Endothelial cell of umbilical vein (primary cell): Measurements from ENCODE around the gene ODAD4. TPM values are rescaled to one million over a fixed set of nuclear protein-coding genes. Genes with fewer than 3 reads are reported as not detected.

Experiments used
- BruUV-seq: library from RNA; stranded (reverse); fragments of 400-500 nt; replicated peaks from 2 replicates; lab custom pipeline; 2021; lab: Mats Ljungman, UMichigan
- CTCF ChIA-PET: fragments of 300-600, 350-600 bp; sonication (Branson Sonifier 250); formaldehyde crosslinking; loops from one replicate; lab custom pipeline; 2021; ENCODE audit warnings: antibody characterized with exemption, inconsistent platforms; lab: Charles Lee
- POLR2A ChIA-PET: fragments of 300-600, 350-600 bp; sonication (Branson Sonifier 250); formaldehyde crosslinking; loops from one replicate; lab custom pipeline; 2021; ENCODE audit warnings: antibody characterized with exemption, inconsistent platforms; lab: Charles Lee
- DNase-seq: peaks from one replicate; pipeline ENCODE4 v3.0.0-alpha.2; 2011; ENCODE audit warnings: low read depth, low spot score
- FAIRE-seq: peaks from 2 replicates; lab custom pipeline; 2011; peaks lifted over from hg19 to GRCh38; lab: Jason Lieb, UNC
- H2AFZ ChIP-seq: 2 replicates; pipeline ENCODE4 v1.6.0; 2012; ENCODE audit warnings: low read depth, low read length, control low read depth, inconsistent platforms
- H3K27ac ChIP-seq: 2 replicates; pipeline ENCODE4 v1.5.1; 2011; ENCODE audit warnings: low read depth, mild to moderate bottlenecking, control low read depth, low read length, moderate library complexity; ENCODE audit not compliant: insufficient read depth
- H3K27me3 ChIP-seq, 2 experiments: 2 replicates each; pipeline versions ENCODE4 v1.6.0 to v1.6.1; 2011; ENCODE audit warnings: low read length in 2 of 2, mixed read lengths in 1 of 2; ENCODE audit not compliant: control insufficient read depth in 2 of 2, insufficient read depth in 2 of 2
- H3K36me3 ChIP-seq, 2 experiments: 2 replicates in 1 of 2; 3 replicates in 1 of 2; pipeline ENCODE4 v1.5.1; 2011; ENCODE audit warnings: low read length in 2 of 2, mild to moderate bottlenecking in 1 of 2, moderate library complexity in 1 of 2; ENCODE audit not compliant: control insufficient read depth in 2 of 2, insufficient read depth in 2 of 2; ENCODE audit errors: extremely low read depth in 1 of 2
- H3K4me1 ChIP-seq: 3 replicates; pipeline ENCODE4 v1.5.1; 2011; ENCODE audit warnings: mild to moderate bottlenecking, low read length; ENCODE audit not compliant: control insufficient read depth, insufficient read depth; ENCODE audit errors: extremely low read depth
- H3K4me2 ChIP-seq: 2 replicates; pipeline ENCODE4 v1.6.1; 2011; ENCODE audit warnings: low read length, control low read depth, mixed read lengths; ENCODE audit not compliant: insufficient read depth
- H3K4me3 ChIP-seq, 3 experiments: fragments of 200-600 bp in 1 of 3; sonication (generic), shearing (Covaris generic) in 1 of 3; replicated peaks in 1 of 3; 2 replicates each; pipeline ENCODE4 v1.5.1; 2011 to 2016; ENCODE audit warnings: control low read depth in 3 of 3, low read length in 3 of 3, mild to moderate bottlenecking in 2 of 3, inconsistent platforms in 1 of 3, low read depth in 1 of 3, moderate library complexity in 1 of 3; ENCODE audit not compliant: insufficient read depth in 1 of 3
- H3K79me2 ChIP-seq: 2 replicates; pipeline ENCODE4 v1.6.0; 2012; ENCODE audit warnings: low read length, inconsistent platforms; ENCODE audit not compliant: control insufficient read depth, insufficient read depth
- H3K9ac ChIP-seq: replicated peaks from 2 replicates; pipeline ENCODE3; 2011; ENCODE audit warnings: low read length, control low read depth; ENCODE audit not compliant: insufficient read depth; ENCODE audit errors: extremely low read depth
- H3K9me1 ChIP-seq: replicated peaks from 3 replicates; pipeline ENCODE4 v1.6.0; 2011; ENCODE audit warnings: mild to moderate bottlenecking, low read length; ENCODE audit not compliant: control insufficient read depth, insufficient read depth; ENCODE audit errors: extremely low read depth
- H3K9me3 ChIP-seq: replicated peaks from 2 replicates; pipeline ENCODE4 v1.5.1; 2012; ENCODE audit warnings: low read length, inconsistent platforms; ENCODE audit not compliant: control insufficient read depth, insufficient read depth
- H4K20me1 ChIP-seq: replicated peaks from 2 replicates; pipeline ENCODE3; 2011; ENCODE audit warnings: mild to moderate bottlenecking, low read length; ENCODE audit not compliant: control insufficient read depth, insufficient read depth; ENCODE audit errors: extremely low read depth
- CTCF ChIP-seq, 2 donors: IDR thresholded peaks; 1 replicate in 1 of 2; 2 replicates in 1 of 2; pipeline ENCODE4 v1.5.1; 2011; ENCODE audit warnings: low read length in 2 of 2, mild to moderate bottlenecking in 2 of 2, moderate library complexity in 2 of 2, control low read depth in 1 of 2, inconsistent platforms in 1 of 2, low read depth in 1 of 2; ENCODE audit not compliant: insufficient read depth in 1 of 2; ENCODE audit errors: extremely low read depth in 1 of 2
- EZH2 ChIP-seq: IDR thresholded peaks from 2 replicates; pipeline ENCODE4 v1.6.1; 2012; ENCODE audit warnings: borderline replicate concordance, low read depth, mild to moderate bottlenecking, moderate library complexity, low read length, inconsistent platforms; ENCODE audit not compliant: severe bottlenecking
- FOS ChIP-seq: IDR thresholded peaks from 2 replicates; pipeline ENCODE4 v1.6.1; 2011; ENCODE audit warnings: mild to moderate bottlenecking, low read length, moderate library complexity, borderline replicate concordance; ENCODE audit not compliant: insufficient read depth
- GATA2 ChIP-seq: IDR thresholded peaks from 2 replicates; pipeline ENCODE4 v1.7.0; 2011; ENCODE audit warnings: low read depth, mild to moderate bottlenecking, moderate library complexity, mixed read lengths, low read length; ENCODE audit not compliant: insufficient read length, insufficient read depth
- JUN ChIP-seq: IDR thresholded peaks from 2 replicates; pipeline ENCODE4 v1.6.1; 2011; ENCODE audit warnings: borderline replicate concordance, low read depth; ENCODE audit not compliant: insufficient read length, insufficient read depth
- MAX ChIP-seq: IDR thresholded peaks from 2 replicates; pipeline ENCODE4 v1.6.1; 2011; ENCODE audit not compliant: insufficient read depth, insufficient read length
- MYC ChIP-seq: IDR thresholded peaks from one replicate; pipeline ENCODE4 v1.6.1; 2011; ENCODE audit warnings: mild to moderate bottlenecking, low read depth, low read length
- POLR2A ChIP-seq: IDR thresholded peaks from 2 replicates; pipeline ENCODE4 v1.6.1; 2012; ENCODE audit warnings: low read depth, mild to moderate bottlenecking, control low read depth, low read length
- POLR2AphosphoS5 ChIP-seq: IDR thresholded peaks from 2 replicates; pipeline ENCODE4 v1.6.1; 2012; ENCODE audit warnings: low read depth, mild to moderate bottlenecking, control low read depth, low read length, moderate library complexity; ENCODE audit not compliant: insufficient read depth
- dilution Hi-C: fragments of 300-500 bp; cut with MboI; formaldehyde crosslinking; loops from one replicate; pipeline ENCODE4 v1.15.0; 2019; ENCODE audit warnings: low sequenced_read_pairs; ENCODE audit not compliant: extremely low pct_ligation_motif_present
- intact Hi-C: fragments of 100-400 bp; cut with micrococcal nuclease; formaldehyde crosslinking; loops from one replicate; pipeline ENCODE4 v1.10.0; 2022
- polyA plus RNA-seq, 4 experiments: library from polyadenylated mRNA; depleted of rRNA in 3 of 4; stranded (reverse) in 3 of 4; unstranded in 1 of 4; fragments of >200 nt; gene quantifications; 2 replicates each; pipeline versions ENCODE4 v1.2.1 to v1.2.3, GENCODE V29; 2011 to 2012; ENCODE audit warnings: missing spikeins in 1 of 4
- total RNA-seq: library from RNA; stranded (reverse); gene quantifications from 2 replicates; pipeline ENCODE4 v1.2.3, GENCODE V29; 2021

ODAD4 gene
- total and polyA plus RNA-seq, 2 donors (not counting 3 experiments of a cell fraction or from before 2014, with no cell fraction given): 0.19 to 1.0 TPM

- dilution Hi-C loops: no loop called here
- no peaks in the 10 kb centered on the region for H3K27me3 ChIP-seq
- DNase-seq (no peak), FAIRE-seq (peak; percentile 53)
- H3K9me1 ChIP-seq: no peaks in the 10 kb centered on the region
- H3K9ac ChIP-seq: no peak overlapping the region
- no peak overlapping the region for H3K4me3 ChIP-seq
- ChIA-PET POLR2A (interaction anchor here (1.0 kb wide), 1 partner anchor 8 kb away, joined by 3 read pairs; no protein-coding TSS in a partner anchor), CTCF (interaction anchor here (1.1 kb wide), 1 partner anchor 69 kb away, joined by 5 read pairs; no protein-coding TSS in a partner anchor)
- no peak overlapping the region for H3K4me2 ChIP-seq
- no peaks in the 10 kb centered on the region for H3K9me3 ChIP-seq
- peaks cover 48 to 60% of the 10 kb centered on the region in 2 experiments for H3K36me3 ChIP-seq
- peaks cover 16% of the 10 kb centered on the region for H3K79me2 ChIP-seq
- H4K20me1 ChIP-seq: no peaks in the 10 kb centered on the region
- TF ChIP-seq MAX (no peak), MYC (no peak), JUN (no peak), EZH2 (no peak)
- no TSS peak for BruUV-seq
- no peak overlapping the region for H3K27ac ChIP-seq
- H3K4me1 ChIP-seq: no peaks in the 10 kb centered on the region
- intact Hi-C loops: no loop called here
- H2AFZ ChIP-seq: no peak overlapping the region
Observed at GRCh38 chr17:41891135-41892020, 39.0 kb upstream of the ODAD4 start.

GRCh38 chr17:41892021-41892376 lies 38.4 kb upstream of the ODAD4 start:
- peaks cover 51 to 64% of the 10 kb centered on the region in 2 experiments for H3K36me3 ChIP-seq
- CTCF ChIA-PET: interaction anchor here (1.1 kb wide), 1 partner anchor 68 kb away, joined by 5 read pairs; no protein-coding TSS in a partner anchor
- H2AFZ ChIP-seq: no peak overlapping the region
- no peak for FAIRE-seq
- no peak overlapping the region for H3K4me3 ChIP-seq
- no peak overlapping the region for H3K9ac ChIP-seq
- BruUV-seq: no TSS peak
- POLR2A ChIA-PET: no interaction called here
- no peaks in the 10 kb centered on the region for H3K27me3 ChIP-seq
- no peaks in the 10 kb centered on the region for H3K4me1 ChIP-seq
- DNase-seq: no peak
- no peak overlapping the region for H3K27ac ChIP-seq
- no peak for TF ChIP-seq CTCF (IDR thresholded peaks at IDR 0.05; ENCODE audit: extremely low read depth in 1 of 2, insufficient read depth in 1 of 2, low read depth in 1 of 2, low read length in 2 of 2)
- no peak for TF ChIP-seq POLR2A
- TF ChIP-seq MYC: no peak
- no peak for TF ChIP-seq FOS
- no peak for TF ChIP-seq POLR2AphosphoS5
- TF ChIP-seq EZH2: no peak
- no peak for TF ChIP-seq GATA2
- TF ChIP-seq MAX: no peak
- no peak for TF ChIP-seq JUN
- H3K9me1 ChIP-seq: no peaks in the 10 kb centered on the region
- no peak overlapping the region for H3K4me2 ChIP-seq
- dilution Hi-C loops: no loop called here
- intact Hi-C loops: no loop called here
- no peaks in the 10 kb centered on the region for H3K9me3 ChIP-seq
- peaks cover 16% of the 10 kb centered on the region for H3K79me2 ChIP-seq
- no peaks in the 10 kb centered on the region for H4K20me1 ChIP-seq
